Body of pancreas (tissue), 4 donors: Measurements from ENCODE around the gene PABPC3.

ENCODE experiments used
- CTCF ChIP-seq, 7 experiments: fragments of 450-650 bp in 4 of 7; fragments of 200-600 bp in 3 of 7; sonication (generic) in 3 of 7; IDR thresholded peaks; one replicate each; pipeline ENCODE4 v1.5.1; 2016 to 2019; ENCODE audit warnings: antibody characterized with exemption in 7 of 7
- POLR2A ChIP-seq, 3 donors: fragments of 450-650 bp; IDR thresholded peaks; one replicate each; pipeline ENCODE4 v1.6.1; 2016; ENCODE audit warnings: antibody characterized with exemption in 3 of 3, mild to moderate bottlenecking in 2 of 3

DNA sequence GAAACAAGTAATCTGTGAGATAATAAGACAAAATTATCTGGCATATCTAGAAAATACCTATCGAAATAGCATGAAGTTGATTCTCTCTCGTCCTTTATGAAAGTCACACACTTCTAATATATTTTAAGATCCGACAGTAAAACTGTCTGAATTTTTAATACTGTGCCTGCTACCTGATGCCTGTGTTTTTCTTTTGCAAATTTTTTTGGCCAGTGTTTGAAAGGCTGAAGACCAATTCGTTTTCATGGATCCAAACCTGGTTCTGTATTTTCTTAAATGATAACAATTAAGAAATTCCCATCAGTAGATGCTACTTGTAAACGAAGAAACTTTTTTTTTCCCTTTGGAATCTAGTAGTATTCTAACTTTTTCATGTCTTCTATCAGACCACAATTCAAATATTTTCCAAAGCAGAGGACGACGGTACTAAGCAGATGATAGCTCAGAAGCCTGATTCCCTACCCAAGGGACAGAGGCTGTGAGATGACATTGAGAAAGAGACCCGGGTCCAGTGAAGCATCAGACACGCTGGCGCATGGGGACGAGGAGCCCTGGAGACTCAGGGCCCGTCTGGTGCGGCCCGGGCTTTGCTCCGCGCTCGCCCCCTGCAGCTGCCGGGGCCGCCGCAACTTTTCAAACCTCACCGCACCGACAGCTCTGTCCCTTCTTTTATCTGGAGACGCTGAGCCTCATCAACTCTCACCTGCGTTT lies 49.5 kb upstream of the PABPC3 start:
- no peak for TF ChIP-seq CTCF (IDR thresholded peaks at IDR 0.05)
- no peak for TF ChIP-seq POLR2A (IDR thresholded peaks at IDR 0.05)
